NCI-H526 (cell line): ENCODE results near the gene RNF126.
"Not testable (repeated sequence)": the region's sequence is repeated elsewhere in the genome, so short reads cannot be mapped to it uniquely, and the experiment has no call there.

Experiments used
- DNase-seq, 2 experiments: peaks; one replicate each; lab custom pipeline; 2025; lab: John Stamatoyannopoulos, UW

RNF126 gene

DNA sequence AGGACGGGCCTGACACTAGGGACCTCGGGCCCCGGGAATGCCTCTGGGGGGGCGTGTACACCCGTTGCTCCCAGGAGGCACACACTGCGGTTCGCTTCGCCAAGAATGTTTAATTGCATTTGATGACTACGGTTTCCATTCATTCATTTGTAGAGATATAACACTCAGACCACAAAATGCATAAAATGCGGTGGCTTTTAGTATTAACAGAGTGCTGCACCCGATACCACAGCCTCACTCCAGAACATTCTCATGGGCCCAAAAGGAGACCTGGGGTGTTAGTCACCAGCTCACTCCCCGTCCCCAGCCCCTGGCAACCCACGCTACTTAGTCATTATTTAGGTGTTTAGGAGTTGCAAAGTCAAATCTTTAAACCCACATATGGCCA, 51.5 kb downstream of the RNF126 start:
- no peak for DNase-seq

DNA sequence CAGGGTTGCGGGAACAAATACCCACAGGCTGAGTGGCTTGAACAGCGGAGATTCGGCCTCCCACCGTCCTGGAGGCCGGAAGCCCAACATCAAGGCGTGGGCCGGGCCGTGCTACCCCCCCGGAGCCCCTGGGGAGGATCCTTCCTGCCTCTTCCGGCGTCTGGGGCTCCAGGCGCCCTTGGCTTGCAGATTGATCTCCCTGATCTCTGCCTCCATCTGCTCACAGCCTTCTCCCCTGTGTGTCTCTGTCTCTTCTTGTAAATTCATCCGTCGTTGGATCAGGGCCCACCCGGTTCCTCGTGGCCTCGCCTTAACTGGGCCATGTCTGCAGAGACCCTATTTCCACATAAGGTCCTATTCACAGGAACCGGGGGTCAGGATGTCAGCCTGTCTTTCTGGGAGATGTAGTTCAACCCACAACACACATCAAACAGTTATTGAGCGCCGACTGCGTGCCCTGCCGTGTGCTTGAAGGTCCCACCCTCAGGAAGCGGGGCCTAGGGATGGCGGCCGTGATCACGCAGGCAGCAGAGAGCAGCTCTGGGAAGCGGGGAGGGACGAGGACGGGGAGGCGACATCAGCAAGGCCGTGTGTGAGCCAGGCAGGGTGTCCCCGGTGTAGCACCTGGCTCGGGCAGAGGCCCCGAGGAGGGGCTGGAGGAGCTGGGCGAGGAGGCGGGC, 52.1 kb downstream of the RNF126 start:
- DNase-seq = no peak

DNA sequence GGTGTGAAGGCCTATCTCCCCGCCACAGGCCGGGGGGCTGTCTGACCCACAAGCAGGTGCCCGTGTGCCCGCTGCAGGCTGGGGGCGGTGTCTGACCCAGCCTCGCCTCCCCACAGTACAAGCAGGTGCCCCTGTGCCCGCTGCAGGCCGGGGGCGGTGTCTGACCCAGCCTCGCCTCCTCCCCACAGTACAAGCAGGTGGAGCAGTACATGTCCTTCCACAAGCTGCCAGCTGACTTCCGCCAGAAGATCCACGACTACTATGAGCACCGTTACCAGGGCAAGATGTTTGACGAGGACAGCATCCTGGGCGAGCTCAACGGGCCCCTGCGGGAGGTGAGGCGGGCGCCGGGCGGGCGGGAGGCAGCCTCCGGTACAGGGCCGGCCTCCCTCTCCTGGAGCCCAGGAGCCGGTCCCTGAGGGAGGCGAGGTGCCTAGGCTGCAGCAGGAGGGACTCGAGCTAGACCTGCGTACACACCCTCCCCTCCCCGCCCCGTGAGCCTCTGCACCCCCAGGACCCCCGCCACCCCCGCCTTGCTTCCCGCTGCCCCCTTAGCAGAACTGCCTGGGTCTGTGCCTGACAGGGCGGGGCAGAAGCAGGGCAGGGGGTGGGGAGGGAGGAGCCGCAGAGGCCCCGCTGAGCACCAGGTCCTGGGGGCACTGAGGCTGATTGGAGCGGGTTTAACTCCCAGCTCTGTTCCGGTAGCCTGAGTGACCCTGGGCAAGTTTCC, 52.8 kb downstream of the RNF126 start:
- no peak for DNase-seq

DNA sequence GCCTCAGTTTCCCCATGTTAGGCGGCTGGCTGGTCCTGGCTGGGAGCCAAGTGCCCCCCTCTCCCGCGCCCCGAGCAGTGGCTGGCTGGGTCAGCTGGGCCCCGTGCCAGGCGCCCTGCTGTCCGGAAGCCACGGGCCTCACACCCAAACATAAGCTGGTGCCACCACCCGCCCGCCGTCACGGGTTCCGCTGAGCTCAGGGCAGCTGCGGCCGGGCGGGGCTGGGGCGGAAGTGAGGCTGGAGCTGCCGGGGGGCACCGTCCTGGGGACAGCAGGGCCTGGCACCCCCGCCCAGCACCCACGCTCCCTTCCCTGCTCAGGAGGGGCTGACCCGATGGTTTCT, 54.0 kb downstream of the RNF126 start:
- DNase-seq = no peak

DNA sequence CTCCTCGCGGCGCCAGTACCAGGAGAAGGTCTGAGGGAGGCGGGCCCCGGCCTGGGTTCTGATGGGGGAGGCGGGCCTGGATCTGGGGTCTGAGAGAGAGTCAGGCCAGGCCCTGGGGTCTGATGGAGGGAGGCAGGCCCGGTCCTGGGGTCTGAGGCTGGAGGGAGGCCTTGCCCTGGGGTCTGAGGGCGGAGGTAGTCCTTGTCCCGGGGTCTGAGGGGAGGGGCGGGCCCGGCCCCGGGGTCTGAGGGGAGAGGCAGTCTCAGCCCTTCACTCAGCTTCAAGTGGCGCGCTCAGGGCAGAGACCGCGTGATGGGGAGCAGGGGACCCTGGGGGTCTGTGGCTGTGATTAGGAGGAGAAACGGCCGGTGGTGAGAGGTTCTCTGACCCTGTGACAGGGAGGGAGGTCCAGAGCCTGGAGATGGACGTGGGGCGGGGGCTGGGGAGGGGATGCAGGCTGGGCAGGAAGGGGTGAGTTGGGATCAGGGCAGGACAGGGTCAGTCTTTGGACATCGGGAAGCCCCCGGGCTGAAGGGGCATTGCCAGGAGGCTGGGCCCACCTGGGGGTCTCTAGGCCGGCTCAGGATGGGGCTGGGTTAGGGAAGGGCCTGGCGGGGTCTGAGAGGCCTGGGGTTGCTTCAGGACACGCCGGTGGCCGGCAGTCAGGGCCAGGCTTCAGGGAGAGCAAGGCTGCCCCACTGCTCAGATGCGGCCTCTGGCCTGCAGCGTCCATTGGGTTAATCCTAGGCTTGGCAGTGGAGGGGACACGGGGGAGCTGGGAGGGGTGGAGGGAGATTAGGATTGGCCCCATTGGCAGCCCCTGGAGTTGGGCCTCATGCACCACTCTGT, 54.6 kb downstream of the RNF126 start:
- no peak for DNase-seq

DNA sequence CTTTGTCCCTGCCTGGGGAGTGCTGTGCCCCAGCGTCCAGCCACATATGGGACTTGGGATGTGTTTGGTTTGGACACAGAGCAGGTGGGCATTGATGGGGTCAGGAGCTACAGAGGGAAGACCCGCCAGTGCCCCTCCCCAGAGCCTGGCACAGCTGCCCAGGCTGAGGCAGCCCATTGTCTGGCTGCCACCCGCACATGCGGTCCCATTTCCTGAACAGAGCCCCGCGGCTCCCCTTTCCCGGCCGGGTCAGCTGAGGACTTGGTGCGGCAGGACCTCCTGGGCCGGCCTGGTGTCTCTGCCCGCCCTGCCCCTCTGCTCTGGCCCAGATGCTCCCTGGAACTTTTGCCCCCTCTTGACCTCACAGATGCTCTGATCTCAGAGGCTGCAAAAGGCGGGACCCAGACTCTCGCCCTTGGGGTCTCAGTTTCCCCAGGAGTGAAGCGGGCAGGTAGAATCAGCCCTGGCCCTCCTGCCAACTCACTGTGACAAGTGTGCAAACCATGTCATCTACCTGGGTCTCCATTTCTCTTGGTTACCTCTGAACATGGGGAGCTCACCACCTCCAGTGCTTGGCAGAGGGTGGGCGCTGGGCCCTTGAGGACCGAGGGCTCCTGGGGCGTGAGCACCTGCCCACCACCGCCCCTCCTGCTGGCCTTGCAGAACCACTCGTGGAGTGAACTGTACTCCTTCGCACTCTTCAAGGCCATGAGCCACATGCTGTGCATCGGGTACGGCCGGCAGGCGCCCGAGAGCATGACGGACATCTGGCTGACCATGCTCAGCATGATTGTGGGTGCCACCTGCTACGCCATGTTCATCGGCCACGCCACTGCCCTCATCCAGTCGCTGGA, 55.5 kb downstream of the RNF126 start:
- DNase-seq = no peak

DNA sequence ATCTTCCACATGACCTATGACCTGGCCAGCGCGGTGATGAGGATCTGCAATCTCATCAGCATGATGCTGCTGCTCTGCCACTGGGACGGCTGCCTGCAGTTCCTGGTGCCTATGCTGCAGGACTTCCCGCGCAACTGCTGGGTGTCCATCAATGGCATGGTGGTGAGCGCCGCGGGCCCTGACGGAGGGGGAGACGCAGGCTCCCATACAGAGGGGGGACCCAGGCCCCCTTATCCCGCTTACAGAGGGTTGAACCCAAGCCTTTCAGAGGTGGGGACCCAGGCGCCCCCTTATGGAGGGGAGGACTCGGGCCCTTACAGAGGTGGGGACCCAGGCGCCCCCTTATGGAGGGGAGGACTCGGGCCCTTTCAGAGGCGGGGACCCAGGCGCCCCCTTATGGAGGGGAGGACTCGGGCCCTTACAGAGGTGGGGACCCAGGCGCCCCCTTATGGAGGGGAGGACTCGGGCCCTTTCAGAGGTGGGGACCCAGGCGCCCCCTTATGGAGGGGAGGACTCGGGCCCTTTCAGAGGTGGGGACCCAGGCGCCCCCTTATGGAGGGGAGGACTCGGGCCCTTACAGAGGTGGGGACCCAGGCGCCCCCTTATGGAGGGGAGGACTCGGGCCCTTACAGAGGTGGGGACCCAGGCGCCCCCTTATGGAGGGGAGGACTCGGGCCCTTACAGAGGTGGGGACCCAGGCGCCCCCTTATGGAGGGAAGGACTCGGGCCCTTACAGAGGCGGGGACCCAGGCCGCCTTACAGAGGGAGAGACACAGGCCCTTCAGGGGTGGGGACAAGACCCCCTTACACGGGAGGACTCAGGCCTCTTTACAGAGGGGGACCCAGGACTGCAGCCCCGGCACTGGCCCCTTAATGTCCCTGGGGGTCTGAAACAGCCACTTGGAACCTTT, 57.7 kb downstream of the RNF126 start:
- peak; percentile 22 to 53 for DNase-seq

DNA sequence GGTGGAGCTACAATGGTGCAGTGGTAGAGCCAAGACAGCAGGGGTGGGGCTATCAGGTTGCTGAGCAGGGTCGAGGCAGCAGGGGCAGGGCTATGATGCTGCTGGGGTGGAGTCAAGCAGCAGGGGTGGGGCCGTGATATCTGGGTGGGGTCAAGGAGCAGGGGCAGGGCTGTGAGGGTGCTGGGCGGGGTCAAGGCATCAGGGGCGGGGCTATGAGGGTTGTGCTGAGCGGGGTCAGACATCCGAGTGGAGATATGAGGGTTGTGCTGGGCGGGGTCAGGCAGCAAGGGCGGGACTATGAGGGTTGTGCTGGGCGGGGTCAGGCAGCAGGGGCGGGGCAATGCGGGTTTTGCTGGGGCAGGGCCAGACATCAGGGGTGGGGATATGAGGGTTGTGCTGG, 58.7 kb downstream of the RNF126 start:
- peak; percentile 63 to 87 for DNase-seq

DNA sequence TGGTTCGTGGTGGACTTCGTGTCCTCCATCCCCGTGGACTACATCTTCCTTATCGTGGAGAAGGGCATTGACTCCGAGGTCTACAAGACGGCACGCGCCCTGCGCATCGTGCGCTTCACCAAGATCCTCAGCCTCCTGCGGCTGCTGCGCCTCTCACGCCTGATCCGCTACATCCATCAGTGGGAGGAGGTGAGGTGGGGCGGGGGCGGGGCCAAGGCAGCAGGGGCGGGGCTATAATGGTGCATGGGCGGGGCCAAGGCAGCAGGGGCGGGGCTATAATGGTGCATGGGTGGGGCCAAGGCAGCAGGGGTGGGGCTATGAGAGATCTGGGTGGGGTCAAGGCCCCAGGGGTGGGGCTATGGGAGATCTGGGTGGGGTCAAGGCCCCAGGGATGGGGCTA, 59.2 kb downstream of the RNF126 start:
- not testable (repeated sequence) for DNase-seq

DNA sequence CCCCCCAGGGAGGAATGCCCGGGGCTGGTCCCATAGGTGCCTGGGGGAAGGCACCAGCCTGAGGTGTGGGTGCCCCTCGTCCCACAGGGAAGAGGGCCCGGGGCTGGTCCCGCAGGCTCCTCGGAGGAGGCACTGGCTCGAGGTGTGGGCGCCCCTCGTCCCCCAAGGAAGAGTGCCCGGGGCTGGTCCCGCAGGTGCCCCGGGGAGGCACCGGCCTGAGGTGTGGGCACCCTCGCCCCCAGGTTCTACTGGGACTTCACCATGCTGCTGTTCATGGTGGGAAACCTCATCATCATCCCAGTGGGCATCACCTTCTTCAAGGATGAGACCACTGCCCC, 59.7 kb downstream of the RNF126 start:
- DNase-seq = not testable (repeated sequence)

DNA sequence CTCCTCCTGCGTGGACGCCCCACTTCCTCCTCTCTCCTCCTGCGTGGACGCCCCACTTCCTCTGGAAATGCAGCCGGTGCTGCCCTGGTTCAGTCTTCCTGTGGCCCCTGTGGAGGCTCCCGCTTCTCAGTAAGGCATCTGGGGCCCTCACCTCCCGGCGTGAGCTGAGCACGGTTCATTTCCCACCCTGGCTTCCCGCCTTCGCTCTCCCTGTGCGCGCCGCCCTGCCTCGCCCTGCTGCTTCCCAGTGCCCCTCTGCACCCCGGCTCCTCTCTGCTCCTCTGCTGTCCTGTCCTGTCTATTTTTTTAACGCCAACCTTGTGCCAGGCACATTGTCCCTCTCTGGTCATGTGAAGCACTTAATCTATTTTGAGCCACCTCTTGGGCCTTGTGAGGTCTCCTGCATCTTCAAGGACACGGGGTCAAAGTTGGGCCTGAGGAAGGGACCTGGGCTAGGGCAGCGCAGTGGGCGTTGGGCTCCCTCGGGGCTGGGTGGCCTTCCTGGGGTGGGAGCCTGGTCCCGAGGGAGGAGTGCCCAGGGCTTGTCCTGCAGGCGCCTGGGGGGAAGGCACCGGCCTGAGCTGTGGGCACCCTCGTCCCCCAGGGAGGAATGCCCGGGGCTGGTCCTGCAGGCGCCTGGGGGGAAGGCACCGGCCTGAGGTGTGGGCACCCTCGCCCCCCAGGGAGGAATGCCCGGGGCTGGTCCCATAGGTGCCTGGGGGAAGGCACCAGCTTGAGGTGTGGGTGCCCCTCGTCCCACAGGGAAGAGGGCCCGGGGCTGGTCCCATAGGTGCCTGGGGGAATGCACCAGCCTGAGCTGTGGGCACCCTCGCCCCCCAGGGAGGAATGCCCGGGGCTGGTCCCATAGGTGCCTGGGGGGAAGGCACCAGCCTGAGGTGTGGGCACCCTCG, 60.4 kb downstream of the RNF126 start:
- no peak for DNase-seq

DNA sequence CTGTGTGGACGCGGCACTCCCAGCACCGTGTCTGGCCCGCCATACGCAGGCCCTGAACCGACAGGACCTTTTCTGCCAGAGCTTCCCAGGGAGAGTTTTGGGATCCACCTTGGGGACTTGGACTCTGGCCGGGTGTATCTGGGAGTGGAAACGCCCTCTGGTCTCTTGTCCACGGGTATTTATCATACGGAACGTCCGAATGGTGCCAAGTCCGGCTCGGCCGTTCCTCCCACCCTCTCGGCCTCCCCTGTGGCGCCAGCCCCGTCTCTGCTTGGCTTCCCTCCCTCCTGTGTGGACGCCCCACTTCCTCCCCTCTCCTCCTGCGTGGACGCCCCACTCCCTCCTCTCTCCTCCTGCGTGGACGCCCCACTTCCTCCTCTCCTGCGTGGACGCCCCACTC, 61.2 kb downstream of the RNF126 start:
- DNase-seq = no peak

DNA sequence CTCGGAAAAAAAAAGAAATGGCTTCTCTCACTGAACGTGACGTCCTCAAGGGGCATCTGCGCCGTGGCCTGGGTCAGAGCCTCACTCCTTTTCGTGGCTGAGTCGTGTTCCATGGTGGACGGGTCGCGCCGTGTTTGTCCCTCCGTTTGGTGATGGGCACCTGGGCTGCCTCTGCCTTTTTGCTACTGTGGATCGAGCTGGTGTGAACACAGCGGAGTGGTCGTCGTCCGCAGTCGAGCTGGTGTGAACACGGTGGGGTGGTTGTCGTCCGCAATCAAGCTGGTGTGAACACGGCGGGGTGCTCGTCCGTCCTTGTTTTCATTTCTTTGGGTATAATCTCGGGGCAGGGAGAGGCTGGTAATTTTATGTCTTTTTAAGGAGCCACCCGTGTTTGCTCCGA, 61.7 kb downstream of the RNF126 start:
- DNase-seq = no peak
